K562 (cell line): ENCODE results near the gene POP5. TPM values are rescaled to one million over a fixed set of nuclear protein-coding genes. Genes with fewer than 3 reads are reported as not detected.

Source experiments
- ATAC-seq: fragments of 200-7000 bp; cut with Tn5 transposase; 3 replicates; pipeline ENCODE4 v1.9.1; 2020; ENCODE audit warnings: moderate library complexity
- BruUV-seq: library from RNA; stranded (reverse); fragments of 400-500 nt; replicated peaks from 2 replicates; lab custom pipeline; 2021; lab: Mats Ljungman, UMichigan
- CTCF ChIA-PET: fragments of 300-600 bp; formaldehyde crosslinking; extraction: SDS; loops from one replicate; lab custom pipeline; 2021; ENCODE audit warnings: low intra/inter-chr PET ratio; lab: Yijun Ruan, JAX
- POLR2A ChIA-PET: fragments of 300-600, 350-650 bp; sonication (Branson Sonifier 250); formaldehyde crosslinking; extraction: SDS; loops from one replicate; lab custom pipeline; 2021; ENCODE audit warnings: antibody characterized with exemption, inconsistent platforms; lab: Yijun Ruan, JAX
- DNase-seq, 4 experiments: peaks; one replicate each; pipeline versions ENCODE4 v3.0.0 to v3.0.0-alpha.2; 2011 to 2018; ENCODE audit warnings: low spot score in 3 of 4, mixed read lengths in 3 of 4; ENCODE audit errors: extremely low read depth in 1 of 4
- FAIRE-seq: peaks from 2 replicates; lab custom pipeline; 2011; peaks lifted over from hg19 to GRCh38; lab: Jason Lieb, UNC
- H2AFZ ChIP-seq: 2 replicates; pipeline ENCODE4 v1.6.0; 2011; ENCODE audit warnings: low read depth, low read length, control low read depth, inconsistent platforms
- H3K27ac ChIP-seq: fragments of 200-600 bp; 3 replicates; pipeline ENCODE4 v1.8.0; 2011; ENCODE audit warnings: low read depth, mild to moderate bottlenecking, control low read depth, inconsistent platforms, low read length, moderate library complexity, mixed read lengths; ENCODE audit errors: extremely low read depth
- H3K27me3 ChIP-seq, 2 experiments: fragments of 300-600 bp in 1 of 2; 2 replicates in 1 of 2; 3 replicates in 1 of 2; pipeline versions ENCODE4 v1.6.0 to v1.8.0; 2011; ENCODE audit warnings: inconsistent platforms in 2 of 2, low read length in 2 of 2, mild to moderate bottlenecking in 1 of 2, mixed read lengths in 1 of 2, moderate library complexity in 1 of 2; ENCODE audit not compliant: control insufficient read depth in 2 of 2, insufficient read depth in 2 of 2
- H3K36me3 ChIP-seq: fragments of 300-600 bp; 3 replicates; pipeline ENCODE4 v1.8.0; 2011; ENCODE audit warnings: mild to moderate bottlenecking, low read length, inconsistent platforms; ENCODE audit not compliant: control insufficient read depth, insufficient read depth
- H3K4me1 ChIP-seq, 2 experiments: fragments of 200-600 bp in 1 of 2; replicated peaks in 1 of 2; 2 replicates in 1 of 2; 3 replicates in 1 of 2; pipeline versions ENCODE4 v1.5.1 to v1.8.0; 2011; ENCODE audit warnings: inconsistent platforms in 2 of 2, low read length in 2 of 2, mild to moderate bottlenecking in 1 of 2, mixed read lengths in 1 of 2, moderate library complexity in 1 of 2; ENCODE audit not compliant: control insufficient read depth in 2 of 2, insufficient read depth in 2 of 2
- H3K4me2 ChIP-seq: 2 replicates; pipeline ENCODE4 v1.6.1; 2011; ENCODE audit warnings: low read length, control low read depth, inconsistent platforms, mixed read lengths; ENCODE audit not compliant: insufficient read depth
- H3K4me3 ChIP-seq: fragments of 200-600 bp; sonication (generic), shearing (Covaris generic); 2 replicates; pipeline ENCODE4 v1.5.1; 2016; ENCODE audit warnings: control low read depth, inconsistent platforms
- H3K79me2 ChIP-seq: fragments of 200-600 bp; 3 replicates; pipeline ENCODE4 v1.8.0; 2011; ENCODE audit warnings: low read length, inconsistent platforms; ENCODE audit not compliant: control insufficient read depth, insufficient read depth
- H3K9ac ChIP-seq, 2 experiments: 2 replicates each; pipeline versions ENCODE4 v1.6.0 to v1.6.1; 2011; ENCODE audit warnings: low read depth in 2 of 2, low read length in 2 of 2, control low read depth in 1 of 2, inconsistent platforms in 1 of 2, mild to moderate bottlenecking in 1 of 2, mixed read lengths in 1 of 2; ENCODE audit not compliant: insufficient read depth in 1 of 2
- H3K9me1 ChIP-seq: one replicate; pipeline ENCODE4 v1.6.0; 2011; ENCODE audit warnings: inconsistent platforms, mild to moderate bottlenecking, low read length, moderate library complexity; ENCODE audit not compliant: control insufficient read depth, insufficient read depth
- H3K9me3 ChIP-seq: replicated peaks from 2 replicates; pipeline ENCODE4 v1.5.1; 2011; ENCODE audit warnings: low read depth, low read length, inconsistent platforms; ENCODE audit not compliant: control insufficient read depth, insufficient read depth
- H4K20me1 ChIP-seq: replicated peaks from 2 replicates; pipeline ENCODE4 v1.6.1; 2011; ENCODE audit warnings: low read length, inconsistent platforms, mixed read lengths; ENCODE audit not compliant: control insufficient read depth, insufficient read depth
- CBX8 ChIP-seq: fragments of 200-600 bp; sonication (generic); IDR thresholded peaks from 2 replicates; pipeline ENCODE4 v1.6.1; 2012; ENCODE audit warnings: borderline replicate concordance, mixed run types, low read depth, mild to moderate bottlenecking, moderate library complexity, mixed read lengths, low read length, control low read depth, inconsistent platforms; ENCODE audit not compliant: poor library complexity, severe bottlenecking; ENCODE audit errors: extremely low read depth
- CEBPB ChIP-seq: fragments of 450-650 bp; IDR thresholded peaks from 2 replicates; pipeline ENCODE4 v1.6.1; 2016; ENCODE audit warnings: missing genetic modification characterization, missing compliant biosample characterization
- ZNF146 ChIP-seq: IDR thresholded peaks from one replicate; pipeline ENCODE4 v1.6.1; 2018; ENCODE audit warnings: missing compliant biosample characterization; ENCODE audit not compliant: unreplicated experiment
- WGBS: fragments of 100-300 bp; shearing (Covaris generic); methylation state at CpG from one replicate; pipeline ENCODE4 v1.1.6; 2016; ENCODE audit warnings: low coverage, mixed read lengths; ENCODE audit not compliant: insufficient coverage; ENCODE audit errors: missing lambda C conversion rate; 5-methylcytosine and 5-hydroxymethylcytosine counted together
- in situ Hi-C: fragments of 300-500 bp; cut with MboI; formaldehyde crosslinking; loops from 4 replicates; pipeline ENCODE4 v1.15.0; 2018; ENCODE audit warnings: inconsistent platforms, mixed read lengths
- intact Hi-C: fragments of 100-400 bp; cut with micrococcal nuclease; formaldehyde crosslinking; loops from 2 replicates; pipeline ENCODE4 v1.14.2; 2022
- polyA plus RNA-seq, 8 experiments: library from polyadenylated mRNA; depleted of rRNA in 4 of 8; stranded (reverse) in 5 of 8; unstranded in 3 of 8; fragments of >200 nt; fragmentation: Nextera tagmentation in 2 of 8; fragmentation: Illumina TruSeq in 1 of 8; extraction: Ambion mirVana in 2 of 8; extraction: Trizol in 1 of 8; gene quantifications; 2 replicates each; pipeline versions ENCODE4 v1.2.1 to v1.2.3, GENCODE V29; 2011 to 2014; ENCODE audit warnings: inconsistent platforms in 1 of 8, missing spikeins in 1 of 8
- total RNA-seq, 7 experiments: library from RNA; depleted of rRNA in 6 of 7; stranded (reverse); fragments of >200 nt in 6 of 7; fragmentation: Illumina TruSeq in 2 of 7; extraction: Trizol in 2 of 7; gene quantifications; 2 replicates each; pipeline versions ENCODE4 v1.2.1 to v1.2.3, GENCODE V29; 2011 to 2021; ENCODE audit warnings: low replicate concordance in 1 of 7
- TF ChIP-seq, protein P1 (sequence below): fragments of 250-450 bp; sonication (Bioruptor Pico); IDR thresholded peaks from 2 replicates; pipeline ENCODE4 v1.6.1; 2021; ENCODE audit warnings: mild to moderate bottlenecking
- TF ChIP-seq, protein P2 (sequence below): sonication (generic); formaldehyde crosslinking; IDR thresholded peaks from 2 replicates; pipeline ENCODE4 v1.5.0; 2020; ENCODE audit warnings: missing genetic modification reagents

The POP5 gene
- total and polyA plus RNA-seq, 9 of the 15 experiments (the other 6 are each of a cell fraction or from before 2014, with no cell fraction given) = 57.5 to 253 (median 73.8) TPM

DNA sequence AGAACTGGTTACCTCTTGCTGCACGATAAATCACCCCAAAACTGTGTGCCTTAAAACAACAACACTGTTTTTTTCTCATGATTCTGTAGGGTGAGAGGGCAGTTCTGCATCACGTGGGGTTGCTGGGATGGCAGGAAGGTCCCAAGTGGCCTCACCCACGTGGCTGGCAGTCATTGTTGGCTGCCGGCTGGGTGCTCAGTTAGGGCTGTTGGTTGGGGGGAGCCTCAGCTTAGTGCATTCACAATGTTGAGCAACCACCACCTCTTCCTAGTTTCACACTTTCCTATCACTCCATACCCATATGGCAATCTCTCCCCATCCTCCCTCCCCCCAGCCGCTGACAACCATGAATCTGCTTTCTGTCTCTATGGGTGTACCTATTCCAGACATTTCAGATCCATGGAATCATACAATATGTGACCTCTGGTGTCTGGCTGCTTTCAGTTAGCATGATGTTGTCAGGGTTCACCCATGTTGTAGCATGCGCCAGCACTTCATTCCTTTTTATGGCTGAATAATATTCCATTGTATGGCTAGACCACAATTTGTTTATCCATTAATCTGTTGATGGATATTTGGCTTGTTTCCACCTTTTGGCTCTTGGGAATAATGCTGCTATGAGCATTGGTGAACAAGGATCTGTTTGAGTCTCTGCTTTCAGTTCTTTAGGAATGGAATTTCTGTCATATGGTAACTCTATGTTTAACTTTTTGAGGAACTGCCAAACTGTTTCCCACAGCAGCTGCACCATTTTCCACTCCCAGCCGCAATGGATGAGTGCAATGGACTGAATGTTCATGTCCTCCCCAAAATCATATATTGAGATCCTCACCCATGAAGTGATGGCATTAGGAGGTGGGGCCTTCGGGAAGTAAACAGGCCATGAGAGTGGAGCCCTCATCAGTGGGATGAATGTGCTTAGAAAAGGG lies 11.2 kb upstream of the POP5 start:
- Histone ChIP-seq H2AFZ (no peak overlapping the region), H3K4me2 (no peak overlapping the region), H4K20me1 (no peaks in the 10 kb centered on the region), H3K9me1 (no peaks in the 10 kb centered on the region), H3K4me1 (peaks cover 0 to 5% of the 10 kb centered on the region in 2 experiments; a peak in 1 of 5 replicates)
- POLR2A ChIA-PET = interaction anchor here (0.6 kb wide), 1 partner anchor 47 kb away, joined by 5 read pairs; no protein-coding TSS in a partner anchor
- WGBS = 36% methylated on average over 8 of the region's 8 CpGs
- BruUV-seq = no TSS peak
- CTCF ChIA-PET = no interaction called here
- intact Hi-C loops = no loop called here
- FAIRE-seq = no peak
- TF ChIP-seq, protein P1, sequence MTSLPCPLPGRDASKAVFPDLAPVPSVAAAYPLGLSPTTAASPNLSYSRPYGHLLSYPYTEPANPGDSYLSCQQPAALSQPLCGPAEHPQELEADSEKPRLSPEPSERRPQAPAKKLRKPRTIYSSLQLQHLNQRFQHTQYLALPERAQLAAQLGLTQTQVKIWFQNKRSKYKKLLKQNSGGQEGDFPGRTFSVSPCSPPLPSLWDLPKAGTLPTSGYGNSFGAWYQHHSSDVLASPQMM (CRISPR knock-in tag) = no peak
- TF ChIP-seq, protein P2, sequence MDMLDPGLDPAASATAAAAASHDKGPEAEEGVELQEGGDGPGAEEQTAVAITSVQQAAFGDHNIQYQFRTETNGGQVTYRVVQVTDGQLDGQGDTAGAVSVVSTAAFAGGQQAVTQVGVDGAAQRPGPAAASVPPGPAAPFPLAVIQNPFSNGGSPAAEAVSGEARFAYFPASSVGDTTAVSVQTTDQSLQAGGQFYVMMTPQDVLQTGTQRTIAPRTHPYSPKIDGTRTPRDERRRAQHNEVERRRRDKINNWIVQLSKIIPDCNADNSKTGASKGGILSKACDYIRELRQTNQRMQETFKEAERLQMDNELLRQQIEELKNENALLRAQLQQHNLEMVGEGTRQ (CRISPR knock-in tag) = 0 out of 2 replicates have a peak, but pooled peaks have one; percentile 22
- TF ChIP-seq CBX8 (no peak), CEBPB (tag) (peak; percentile 38; the same call in 1 of the 2 replicates), ZNF146 (CRISPR knock-in tag) (peak; percentile 64)
- TF ChIP-seq, all 486 proteins: peak for 3
- in situ Hi-C loops = no loop called here
- DNase-seq (peak in 1 of 4 experiments; percentile 3), ATAC-seq (no peak)
- H3K4me3 ChIP-seq = no peak overlapping the region
- H3K27ac ChIP-seq = no peak overlapping the region
- H3K9me3 ChIP-seq = no peaks in the 10 kb centered on the region
- H3K36me3 ChIP-seq = no peaks in the 10 kb centered on the region
- H3K9ac ChIP-seq = no peak overlapping the region; a peak in 1 of 4 replicates
- H3K27me3 ChIP-seq = peaks cover 0 to 10% of the 10 kb centered on the region in 2 experiments; a peak in 1 of 5 replicates
- H3K79me2 ChIP-seq = no peaks in the 10 kb centered on the region
